GM21515 (cell line): ENCODE results near the gene NFRKB.
A peak's percentile ranks its signal among the peaks of the same experiment; 100 is the strongest.
"Not testable (repeated sequence)": the region's sequence is repeated elsewhere in the genome, so short reads cannot be mapped to it uniquely, and the experiment has no call there.

Source experiments
- ATAC-seq: cut with Tn5 transposase; IDR thresholded peaks from one replicate; pipeline ENCODE4 v1.9.1; 2021; ENCODE audit not compliant: unreplicated experiment

The NFRKB gene

GRCh38 chr11:129894278-129895125, 876 bp downstream of the NFRKB start:
- ATAC-seq: peak; percentile 15

- ATAC-seq: no peak
Observed at GRCh38 chr11:129888451-129888850, 6.9 kb downstream of the NFRKB start.

GRCh38 chr11:129885381-129885780, 10.0 kb downstream of the NFRKB start:
- ATAC-seq: no peak

- ATAC-seq: no peak
Observed at GRCh38 chr11:129884581-129884980, 10.8 kb downstream of the NFRKB start.

- ATAC-seq: peak; percentile 60
Observed at GRCh38 chr11:129881570-129882170, 13.7 kb downstream of the NFRKB start.

GRCh38 chr11:129880311-129880710, 15.1 kb downstream of the NFRKB start:
- no peak for ATAC-seq

- no peak for ATAC-seq
Observed at GRCh38 chr11:129871914-129872313, 23.5 kb downstream of the NFRKB start.

GRCh38 chr11:129868626-129869025, 26.8 kb downstream of the NFRKB start:
- ATAC-seq: not testable (repeated sequence)

- ATAC-seq: no peak
Observed at GRCh38 chr11:129866311-129866710, 29.1 kb downstream of the NFRKB start.

- ATAC-seq: no peak
Observed at GRCh38 chr11:129865701-129866100, 29.7 kb downstream of the NFRKB start.

- ATAC-seq: no peak
Observed at GRCh38 chr11:129864811-129865210, 30.6 kb downstream of the NFRKB start.

- no peak for ATAC-seq
Observed at GRCh38 chr11:129861702-129862522, 33.5 kb downstream of the NFRKB start.

GRCh38 chr11:129856036-129856435, 39.3 kb downstream of the NFRKB start:
- ATAC-seq: no peak

- ATAC-seq: no peak
Observed at GRCh38 chr11:129855086-129855485, 40.3 kb downstream of the NFRKB start.

GRCh38 chr11:129854232-129854805, 41.1 kb downstream of the NFRKB start:
- ATAC-seq: no peak

- ATAC-seq: no peak
Observed at GRCh38 chr11:129853518-129854231, 41.7 kb downstream of the NFRKB start.

GRCh38 chr11:129852125-129852740, 43.1 kb downstream of the NFRKB start:
- no peak for ATAC-seq

- no peak for ATAC-seq
Observed at GRCh38 chr11:129849447-129850130, 45.8 kb downstream of the NFRKB start.

GRCh38 chr11:129847361-129847760, 48.0 kb downstream of the NFRKB start:
- ATAC-seq: not testable (repeated sequence)
